ENCODE data around the gene SLC35F3. TPM values are rescaled to one million over a fixed set of nuclear protein-coding genes. Genes with fewer than 3 reads are reported as not detected.

Gene SLC35F3
- total RNA-seq, 1 experiment from 2014 or later, result not detected

GRCh38 chr1:233901495-233901894, 3.0 kb upstream of the SLC35F3 start:
- no peaks in the 10 kb centered on the region; the same call in 1 of the 2 replicates for H3K9me3 ChIP-seq (ENCODE audit: low read length)
- H3K4me3 ChIP-seq (ENCODE audit: low read length), result no peak overlapping the region
- H3K9me2 ChIP-seq (replicated peaks; ENCODE audit: insufficient read depth, low read length), result no peaks in the 10 kb centered on the region
- H3K27ac ChIP-seq (ENCODE audit: low read length), result no peak overlapping the region
- H3K36me3 ChIP-seq (ENCODE audit: insufficient read depth, low read length), result no peaks in the 10 kb centered on the region
- H3K9ac ChIP-seq (ENCODE audit: low read length), result no peak overlapping the region
- no peaks in the 10 kb centered on the region for H3K79me2 ChIP-seq (ENCODE audit: low read length)
- H4K20me1 ChIP-seq (ENCODE audit: insufficient read depth, low read depth, low read length), result no peaks in the 10 kb centered on the region
- H3K27me3 ChIP-seq (ENCODE audit: low read length), result no peaks in the 10 kb centered on the region
- H3K4me1 ChIP-seq (ENCODE audit: low read length), result no peaks in the 10 kb centered on the region
- no peak for DNase-seq
- no peak overlapping the region for H3K4me2 ChIP-seq (ENCODE audit: low read depth, low read length, poor library complexity, severe bottlenecking)
- H2AFZ ChIP-seq (ENCODE audit: low read length), result no peak overlapping the region

GRCh38 chr1:233905416-233906051, 1.1 kb downstream of the SLC35F3 start:
- no peak for DNase-seq
- no peaks in the 10 kb centered on the region for H3K79me2 ChIP-seq (ENCODE audit: low read length)
- no peaks in the 10 kb centered on the region for H3K36me3 ChIP-seq (ENCODE audit: insufficient read depth, low read length)
- H3K4me2 ChIP-seq (ENCODE audit: low read depth, low read length, poor library complexity, severe bottlenecking), result no peak overlapping the region
- no peaks in the 10 kb centered on the region for H3K27me3 ChIP-seq (ENCODE audit: low read length)
- H3K9ac ChIP-seq (ENCODE audit: low read length), result no peak overlapping the region
- H3K9me2 ChIP-seq (replicated peaks; ENCODE audit: insufficient read depth, low read length), result no peaks in the 10 kb centered on the region
- H2AFZ ChIP-seq (ENCODE audit: low read length), result no peak overlapping the region
- no peak overlapping the region for H3K4me3 ChIP-seq (ENCODE audit: low read length)
- no peaks in the 10 kb centered on the region for H3K4me1 ChIP-seq (ENCODE audit: low read length)
- H3K9me3 ChIP-seq (ENCODE audit: low read length), result no peaks in the 10 kb centered on the region; the same call in 1 of the 2 replicates
- no peak overlapping the region for H3K27ac ChIP-seq (ENCODE audit: low read length)
- no peaks in the 10 kb centered on the region for H4K20me1 ChIP-seq (ENCODE audit: insufficient read depth, low read depth, low read length)

- H3K9me2 ChIP-seq (replicated peaks; ENCODE audit: insufficient read depth, low read length), result no peaks in the 10 kb centered on the region
- no peak overlapping the region for H3K4me3 ChIP-seq (ENCODE audit: low read length)
- no peak overlapping the region for H3K27ac ChIP-seq (ENCODE audit: low read length)
- no peaks in the 10 kb centered on the region for H3K27me3 ChIP-seq (ENCODE audit: low read length)
- H3K4me1 ChIP-seq (ENCODE audit: low read length), result no peaks in the 10 kb centered on the region
- no peak overlapping the region for H2AFZ ChIP-seq (ENCODE audit: low read length)
- no peaks in the 10 kb centered on the region; the same call in 1 of the 2 replicates for H3K9me3 ChIP-seq (ENCODE audit: low read length)
- H3K79me2 ChIP-seq (ENCODE audit: low read length), result no peaks in the 10 kb centered on the region
- no peak for DNase-seq
- no peak overlapping the region for H3K9ac ChIP-seq (ENCODE audit: low read length)
- no peaks in the 10 kb centered on the region for H4K20me1 ChIP-seq (ENCODE audit: insufficient read depth, low read depth, low read length)
- H3K4me2 ChIP-seq (ENCODE audit: low read depth, low read length, poor library complexity, severe bottlenecking), result no peak overlapping the region
- no peaks in the 10 kb centered on the region for H3K36me3 ChIP-seq (ENCODE audit: insufficient read depth, low read length)
Measured at GRCh38 chr1:233907151-233907550, 2.7 kb downstream of the SLC35F3 start.

- Histone ChIP-seq H3K27me3 (ENCODE audit: low read length) (no peaks in the 10 kb centered on the region), H2AFZ (ENCODE audit: low read length) (no peak overlapping the region), H4K20me1 (ENCODE audit: insufficient read depth, low read depth, low read length) (no peaks in the 10 kb centered on the region), H3K9me3 (ENCODE audit: low read length) (no peaks in the 10 kb centered on the region; the same call in 1 of the 2 replicates), H3K27ac (ENCODE audit: low read length) (no peak overlapping the region), H3K9ac (ENCODE audit: low read length) (no peak overlapping the region), H3K4me2 (ENCODE audit: low read depth, low read length, poor library complexity, severe bottlenecking) (no peak overlapping the region), H3K79me2 (ENCODE audit: low read length) (no peaks in the 10 kb centered on the region), H3K9me2 (replicated peaks; ENCODE audit: insufficient read depth, low read length) (no peaks in the 10 kb centered on the region), H3K36me3 (ENCODE audit: insufficient read depth, low read length) (no peaks in the 10 kb centered on the region), H3K4me3 (ENCODE audit: low read length) (no peak overlapping the region), H3K4me1 (ENCODE audit: low read length) (no peaks in the 10 kb centered on the region)
- no peak for DNase-seq
Measured at GRCh38 chr1:233908092-233908491, 3.6 kb downstream of the SLC35F3 start.

GRCh38 chr1:233909195-233909594, 4.7 kb downstream of the SLC35F3 start:
- DNase-seq, result no peak
- Histone ChIP-seq H3K9me3 (ENCODE audit: low read length) (no peaks in the 10 kb centered on the region; the same call in 1 of the 2 replicates), H2AFZ (ENCODE audit: low read length) (no peak overlapping the region), H3K79me2 (ENCODE audit: low read length) (no peaks in the 10 kb centered on the region), H3K27ac (ENCODE audit: low read length) (no peak overlapping the region), H3K4me3 (ENCODE audit: low read length) (no peak overlapping the region), H3K4me2 (ENCODE audit: low read depth, low read length, poor library complexity, severe bottlenecking) (no peak overlapping the region), H4K20me1 (ENCODE audit: insufficient read depth, low read depth, low read length) (no peaks in the 10 kb centered on the region), H3K4me1 (ENCODE audit: low read length) (no peaks in the 10 kb centered on the region), H3K36me3 (ENCODE audit: insufficient read depth, low read length) (no peaks in the 10 kb centered on the region), H3K9ac (ENCODE audit: low read length) (no peak overlapping the region), H3K9me2 (replicated peaks; ENCODE audit: insufficient read depth, low read length) (no peaks in the 10 kb centered on the region), H3K27me3 (ENCODE audit: low read length) (no peaks in the 10 kb centered on the region)

GRCh38 chr1:233912447-233912846, 8.0 kb downstream of the SLC35F3 start:
- no peak overlapping the region for H3K4me2 ChIP-seq (ENCODE audit: low read depth, low read length, poor library complexity, severe bottlenecking)
- H3K36me3 ChIP-seq (ENCODE audit: insufficient read depth, low read length), result no peaks in the 10 kb centered on the region
- no peak overlapping the region for H3K4me3 ChIP-seq (ENCODE audit: low read length)
- H3K27me3 ChIP-seq (ENCODE audit: low read length), result no peaks in the 10 kb centered on the region
- no peak overlapping the region for H2AFZ ChIP-seq (ENCODE audit: low read length)
- no peaks in the 10 kb centered on the region for H3K9me2 ChIP-seq (replicated peaks; ENCODE audit: insufficient read depth, low read length)
- no peak for DNase-seq
- no peak overlapping the region for H3K27ac ChIP-seq (ENCODE audit: low read length)
- no peaks in the 10 kb centered on the region for H3K9me3 ChIP-seq (ENCODE audit: low read length)
- H4K20me1 ChIP-seq (ENCODE audit: insufficient read depth, low read depth, low read length), result no peaks in the 10 kb centered on the region
- no peaks in the 10 kb centered on the region for H3K79me2 ChIP-seq (ENCODE audit: low read length)
- H3K9ac ChIP-seq (ENCODE audit: low read length), result no peak overlapping the region
- H3K4me1 ChIP-seq (ENCODE audit: low read length), result no peaks in the 10 kb centered on the region

- Histone ChIP-seq H3K9ac (ENCODE audit: low read length) (no peak overlapping the region), H3K4me1 (ENCODE audit: low read length) (no peaks in the 10 kb centered on the region), H3K4me3 (ENCODE audit: low read length) (no peak overlapping the region), H3K79me2 (ENCODE audit: low read length) (no peaks in the 10 kb centered on the region), H3K27me3 (ENCODE audit: low read length) (no peaks in the 10 kb centered on the region), H3K9me3 (ENCODE audit: low read length) (no peaks in the 10 kb centered on the region), H3K27ac (ENCODE audit: low read length) (no peak overlapping the region), H3K9me2 (replicated peaks; ENCODE audit: insufficient read depth, low read length) (no peaks in the 10 kb centered on the region), H3K4me2 (ENCODE audit: low read depth, low read length, poor library complexity, severe bottlenecking) (no peak overlapping the region), H2AFZ (ENCODE audit: low read length) (no peak overlapping the region), H3K36me3 (ENCODE audit: insufficient read depth, low read length) (no peaks in the 10 kb centered on the region), H4K20me1 (ENCODE audit: insufficient read depth, low read depth, low read length) (no peaks in the 10 kb centered on the region)
- DNase-seq, result no peak
Measured at GRCh38 chr1:233912909-233913308, 8.4 kb downstream of the SLC35F3 start.

GRCh38 chr1:233916706-233917105, 12.2 kb downstream of the SLC35F3 start:
- Histone ChIP-seq H3K4me2 (ENCODE audit: low read depth, low read length, poor library complexity, severe bottlenecking) (no peak overlapping the region), H3K9me2 (replicated peaks; ENCODE audit: insufficient read depth, low read length) (no peaks in the 10 kb centered on the region), H3K27me3 (ENCODE audit: low read length) (no peaks in the 10 kb centered on the region), H2AFZ (ENCODE audit: low read length) (no peak overlapping the region), H4K20me1 (ENCODE audit: insufficient read depth, low read depth, low read length) (no peaks in the 10 kb centered on the region), H3K9me3 (ENCODE audit: low read length) (no peaks in the 10 kb centered on the region), H3K4me1 (ENCODE audit: low read length) (no peaks in the 10 kb centered on the region), H3K9ac (ENCODE audit: low read length) (no peak overlapping the region), H3K4me3 (ENCODE audit: low read length) (no peak overlapping the region), H3K79me2 (ENCODE audit: low read length) (no peaks in the 10 kb centered on the region), H3K36me3 (ENCODE audit: insufficient read depth, low read length) (no peaks in the 10 kb centered on the region), H3K27ac (ENCODE audit: low read length) (no peak overlapping the region)
- DNase-seq, result no peak

Measured in Karpas-422 (cell line).